Neural progenitor cell (in vitro differentiated cells): ENCODE results near the gene PLA2G5.

Experiments
- CTCF ChIP-seq: fragments of 200-600 bp; sonication (generic); IDR thresholded peaks from 2 replicates; pipeline ENCODE4 v1.5.1; 2017; ENCODE audit warnings: antibody characterized with exemption, mild to moderate bottlenecking
- EZH2phosphoT487 ChIP-seq: fragments of 200-600 bp; sonication (generic); IDR thresholded peaks from 2 replicates; pipeline ENCODE4 v1.6.1; 2017; ENCODE audit warnings: antibody characterized with exemption

- TF ChIP-seq CTCF = no peak
- TF ChIP-seq EZH2phosphoT487 = no peak
Observed at GRCh38 chr1:20073256-20073655, 3.3 kb downstream of the PLA2G5 start.
